Endometrial microvascular endothelial cells (primary cell): ENCODE data around the gene DCLK1. TPM values are rescaled to one million over a fixed set of nuclear protein-coding genes. Genes with fewer than 3 reads are reported as not detected.

Experiments used
- in situ Hi-C: cut with HindIII; loops from 2 replicates; pipeline ENCODE4 v1.10.0; 2017; ENCODE audit warnings: low sequenced_read_pairs, low pct_unique_long_range_greater_than_20kb; ENCODE audit errors: inconsistent ontology term
- total RNA-seq: library from RNA; depleted of rRNA; stranded (reverse); fragments of >200 nt; gene quantifications from one replicate; pipeline ENCODE4 v1.2.3, GENCODE V29; 2015; ENCODE audit errors: inconsistent ontology term

DCLK1 gene
- total RNA-seq, 1 donor from 2014 or later, result 43.5 TPM

- in situ Hi-C loops, result no loop called here
These were observed 265.6 kb downstream of the DCLK1 start for GRCh38 chr13:35865341-35866240.

DNA sequence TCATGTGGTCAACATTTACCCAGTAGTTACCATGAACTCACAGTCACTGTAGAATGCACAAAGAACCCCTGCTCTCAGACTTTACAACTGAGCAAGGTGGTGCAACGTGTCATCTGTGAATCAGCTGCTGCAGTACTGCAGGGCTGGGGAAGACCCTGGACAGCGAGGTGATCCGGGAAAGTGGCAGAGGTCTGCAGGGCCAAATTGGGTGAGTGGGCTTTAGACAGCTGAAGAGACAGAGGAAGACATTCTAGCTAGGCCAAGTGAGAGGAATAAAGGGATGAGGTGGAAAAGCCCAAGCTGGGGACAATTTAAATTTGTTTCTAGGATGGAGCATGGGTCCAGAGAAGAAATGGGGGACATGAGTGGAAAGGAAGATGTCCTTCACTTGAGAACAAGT, 270.5 kb downstream of the DCLK1 start:
- in situ Hi-C loops, result no loop called here

GRCh38 chr13:35859981-35860380, 271.2 kb downstream of the DCLK1 start:
- in situ Hi-C loops, result no loop called here

DNA sequence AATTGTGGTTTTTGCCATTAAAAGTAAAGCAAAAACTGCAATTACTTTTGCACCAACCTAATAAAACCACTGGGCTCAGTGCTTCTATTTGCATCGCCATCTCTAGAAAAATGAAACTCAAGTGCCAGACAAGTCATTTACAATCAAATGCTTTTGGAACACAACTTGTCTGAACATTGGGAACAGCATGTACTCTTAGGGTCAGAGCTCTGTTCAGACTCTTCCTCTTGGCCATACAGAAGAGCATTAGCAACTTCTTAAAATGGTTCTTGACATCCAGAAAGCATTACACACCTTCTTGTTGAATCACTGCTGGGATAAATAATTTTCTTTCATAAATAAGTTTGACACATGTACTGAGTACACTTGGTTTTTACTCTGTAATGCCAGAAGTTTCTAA, 272.5 kb downstream of the DCLK1 start:
- in situ Hi-C loops, result no loop called here

DNA sequence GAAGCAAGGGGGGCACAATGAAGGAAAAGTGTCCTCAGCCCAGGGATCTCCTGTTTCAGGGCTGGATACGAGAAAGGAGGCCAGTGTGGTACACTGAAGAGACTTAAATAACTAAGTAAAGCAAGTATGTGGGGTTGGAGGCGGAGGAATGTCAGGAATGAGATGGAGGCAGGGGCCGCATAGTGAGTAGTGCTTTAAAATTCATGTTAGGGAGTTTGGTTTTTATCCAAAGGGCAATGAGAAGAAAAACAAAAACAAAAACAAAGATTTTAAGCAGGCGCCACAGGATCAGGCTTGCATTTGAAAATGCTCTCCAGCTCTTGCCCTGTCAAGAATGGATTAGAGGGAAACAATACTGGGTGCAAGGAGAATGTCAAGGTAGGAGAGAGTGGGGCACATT, 273.4 kb downstream of the DCLK1 start:
- in situ Hi-C loops, result no loop called here

- in situ Hi-C loops, result no loop called here
These were observed 274.3 kb downstream of the DCLK1 start for GRCh38 chr13:35856721-35857364.

- in situ Hi-C loops, result no loop called here
These were observed 275.1 kb downstream of the DCLK1 start for GRCh38 chr13:35856084-35856483.

DNA sequence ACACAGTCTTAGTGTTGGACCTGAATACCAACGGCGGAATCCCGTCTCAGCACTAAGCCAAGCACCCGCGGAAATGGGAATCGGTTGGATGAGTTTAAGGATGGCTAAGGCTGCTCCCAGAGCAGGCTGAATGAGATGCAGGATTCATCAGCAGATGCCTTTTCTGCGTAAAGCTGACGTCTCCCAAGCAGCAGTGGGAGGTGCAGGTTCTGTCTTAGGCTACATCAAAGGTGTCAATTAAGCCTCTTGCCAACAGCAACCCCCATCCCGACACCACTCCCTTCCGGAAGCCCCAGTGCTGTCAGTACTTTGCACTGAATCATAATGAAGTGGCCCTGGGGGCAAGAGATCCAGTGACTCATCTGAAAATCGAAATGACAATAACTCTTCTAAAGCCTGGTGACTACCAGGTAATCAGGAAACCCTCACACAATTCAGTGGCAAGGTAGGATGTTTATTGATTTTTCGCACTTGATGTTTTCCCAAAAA, 275.6 kb downstream of the DCLK1 start:
- in situ Hi-C loops, result no loop called here

- in situ Hi-C loops, result no loop called here
These were observed 276.9 kb downstream of the DCLK1 start for GRCh38 chr13:35854286-35854685.

DNA sequence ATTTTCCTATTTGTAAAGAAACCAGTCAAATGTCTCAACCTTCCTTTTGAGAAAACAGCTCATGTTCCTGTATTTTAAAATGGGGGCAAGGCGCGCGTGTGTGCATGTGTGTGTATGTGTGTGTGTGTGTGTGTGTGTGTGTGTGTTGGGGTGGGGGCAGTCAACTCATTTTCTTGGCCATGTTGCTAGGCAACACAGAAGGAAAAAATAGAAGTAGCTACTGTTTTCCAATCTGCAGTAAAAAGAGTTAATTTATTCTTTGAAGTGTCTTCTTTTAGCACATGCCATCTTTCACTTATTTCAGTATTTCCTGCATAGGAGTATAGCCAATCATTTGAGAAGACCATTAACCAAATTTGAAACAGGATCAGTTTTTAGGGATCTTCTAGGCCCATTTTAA, 279.3 kb downstream of the DCLK1 start:
- in situ Hi-C loops, result no loop called here

DNA sequence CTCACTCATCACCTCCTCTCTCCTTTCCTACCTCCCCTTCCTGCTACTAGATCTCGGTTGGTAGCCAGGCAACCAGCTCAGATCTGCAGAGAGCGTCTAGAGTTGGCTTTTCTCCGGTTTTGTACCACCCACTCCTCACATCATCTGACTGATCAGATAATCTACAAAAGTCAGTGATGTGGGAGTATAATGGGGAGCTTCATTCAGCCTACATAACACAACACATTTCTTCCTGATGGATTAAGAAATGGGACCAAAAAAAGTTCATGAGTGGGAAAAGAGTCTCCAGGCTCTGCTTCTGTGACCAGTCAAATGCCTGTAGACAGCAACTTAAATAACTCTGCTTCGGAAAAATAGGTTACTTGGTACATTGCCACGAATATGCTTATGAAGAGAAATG, 279.8 kb downstream of the DCLK1 start:
- in situ Hi-C loops, result no loop called here

DNA sequence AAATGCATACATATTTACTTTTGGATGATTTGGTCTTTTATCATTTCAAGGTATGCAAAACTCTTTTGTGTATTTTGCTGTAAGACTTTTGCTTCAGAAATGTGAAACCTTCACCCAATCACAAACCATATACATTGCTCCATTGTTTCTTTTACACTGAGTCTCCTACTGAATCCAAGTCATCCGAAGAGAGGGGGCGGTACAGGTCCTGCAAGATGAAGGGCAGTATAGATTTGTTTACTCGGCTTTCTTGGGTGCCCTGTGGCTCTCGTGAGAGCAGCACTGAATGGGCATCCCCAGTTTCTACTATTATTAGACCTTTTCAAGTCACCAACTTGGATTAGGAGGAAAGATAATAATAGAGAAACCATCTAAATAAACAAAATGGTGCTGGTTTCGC, 280.6 kb downstream of the DCLK1 start:
- in situ Hi-C loops, result no loop called here

DNA sequence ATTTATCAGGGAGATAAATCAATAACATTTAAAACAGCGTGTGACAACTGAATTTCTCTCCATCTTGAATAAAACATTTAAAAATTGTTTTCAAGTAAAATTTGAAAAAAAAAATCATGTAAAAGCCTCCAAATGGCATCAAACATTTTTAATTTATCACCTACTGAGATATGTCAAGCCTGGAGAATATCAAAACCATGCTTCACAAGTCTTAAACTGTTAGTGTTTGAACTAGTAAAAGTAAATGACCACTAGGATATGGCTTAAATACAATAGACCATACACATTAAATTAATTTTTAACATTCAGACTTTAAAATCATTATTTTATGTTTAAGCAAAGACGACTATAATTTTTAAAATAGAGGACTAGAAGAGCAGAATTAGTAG, 281.9 kb downstream of the DCLK1 start:
- in situ Hi-C loops, result no loop called here

GRCh38 chr13:35848336-35849255, 282.6 kb downstream of the DCLK1 start:
- in situ Hi-C loops, result no loop called here

DNA sequence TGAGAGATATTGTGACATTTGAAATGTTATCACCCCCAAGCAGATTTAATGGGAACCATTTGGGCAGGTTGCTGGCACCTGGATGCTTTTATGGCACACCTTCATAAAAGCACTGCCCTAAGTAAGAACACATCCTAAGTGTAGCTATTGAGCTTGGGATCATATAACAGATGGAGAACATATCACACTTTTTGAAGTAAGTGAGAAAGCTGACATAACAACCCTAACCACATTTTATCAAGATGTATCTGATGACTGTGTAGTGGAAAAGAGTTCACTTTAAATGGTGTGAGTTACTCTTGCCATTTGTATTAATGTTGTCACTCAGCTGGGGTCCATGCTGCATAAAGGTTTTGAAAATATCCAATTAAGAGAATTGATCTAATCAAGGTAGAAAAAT, 287.9 kb downstream of the DCLK1 start:
- in situ Hi-C loops, result no loop called here

- in situ Hi-C loops, result no loop called here
These were observed 290.1 kb downstream of the DCLK1 start for GRCh38 chr13:35841060-35841521.

- in situ Hi-C loops, result no loop called here
These were observed 291.4 kb downstream of the DCLK1 start for GRCh38 chr13:35839806-35840205.

- in situ Hi-C loops, result no loop called here
These were observed 292.8 kb downstream of the DCLK1 start for GRCh38 chr13:35838356-35838755.

DNA sequence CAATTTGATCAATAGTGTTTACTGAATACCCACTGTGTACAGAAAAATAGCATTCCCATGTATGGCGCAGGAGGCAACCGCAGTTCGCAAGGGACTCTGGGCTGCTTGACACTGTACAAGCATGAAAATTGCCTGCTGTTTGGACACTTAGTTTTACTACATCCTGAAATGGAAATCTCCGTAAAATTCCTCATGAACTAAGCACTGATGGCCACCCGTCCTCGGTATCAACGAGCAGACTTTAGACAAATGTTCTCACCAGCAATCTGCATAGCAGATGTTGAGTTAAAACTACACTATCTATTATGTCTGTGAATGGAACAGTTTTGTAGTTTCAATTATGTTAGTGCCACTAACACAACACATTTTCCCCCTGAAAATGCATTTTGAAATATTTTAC, 294.7 kb downstream of the DCLK1 start:
- in situ Hi-C loops, result no loop called here
